HG02981 (cell line): Measurements from ENCODE around the gene MDM4.
"Not testable (repeated sequence)": the region's sequence is repeated elsewhere in the genome, so short reads cannot be mapped to it uniquely, and the experiment has no call there.

Experiments
- ATAC-seq: cut with Tn5 transposase; IDR thresholded peaks from one replicate; pipeline ENCODE4 v1.9.1; 2021; ENCODE audit warnings: mild to moderate bottlenecking, moderate library complexity; ENCODE audit not compliant: unreplicated experiment

Gene MDM4

GRCh38 chr1:204516180-204516879 lies at the start of gene MDM4:
Gene MDM4 (plus strand): TSS chr1:204516406. CDS start chr1:204525519, 9,113 bp downstream.
- ATAC-seq = peak; percentile 84

- no peak for ATAC-seq
These were observed 49.5 kb upstream of the MDM4 start for GRCh38 chr1:204466416-204467405.

GRCh38 chr1:204468206-204468605 lies 48.0 kb upstream of the MDM4 start:
- ATAC-seq = no peak

GRCh38 chr1:204468766-204469302 lies 47.4 kb upstream of the MDM4 start:
- no peak for ATAC-seq

- no peak for ATAC-seq
These were observed 46.9 kb upstream of the MDM4 start for GRCh38 chr1:204469304-204469703.

GRCh38 chr1:204471687-204472086 lies 44.5 kb upstream of the MDM4 start:
- no peak for ATAC-seq

- ATAC-seq = no peak
These were observed 43.5 kb upstream of the MDM4 start for GRCh38 chr1:204472660-204473059.

- ATAC-seq = no peak
These were observed 42.7 kb upstream of the MDM4 start for GRCh38 chr1:204473400-204473965.

- ATAC-seq = no peak
These were observed 40.4 kb upstream of the MDM4 start for GRCh38 chr1:204475656-204476432.

GRCh38 chr1:204476563-204476962 lies 39.6 kb upstream of the MDM4 start:
- no peak for ATAC-seq

- ATAC-seq = no peak
These were observed 39.0 kb upstream of the MDM4 start for GRCh38 chr1:204477036-204477740.

- no peak for ATAC-seq
These were observed 37.9 kb upstream of the MDM4 start for GRCh38 chr1:204478172-204478899.

- ATAC-seq = no peak
These were observed 37.3 kb upstream of the MDM4 start for GRCh38 chr1:204478921-204479320.

- ATAC-seq = no peak
These were observed 36.6 kb upstream of the MDM4 start for GRCh38 chr1:204479387-204480136.

GRCh38 chr1:204480515-204480914 lies 35.7 kb upstream of the MDM4 start:
- peak; percentile 70 for ATAC-seq

GRCh38 chr1:204483791-204484190 lies 32.4 kb upstream of the MDM4 start:
- no peak for ATAC-seq

- ATAC-seq = not testable (repeated sequence)
These were observed 29.5 kb upstream of the MDM4 start for GRCh38 chr1:204486513-204487255.

GRCh38 chr1:204487256-204487615 lies 29.0 kb upstream of the MDM4 start:
- no peak for ATAC-seq
